Measurements from ENCODE around the gene PARVA.

DNA sequence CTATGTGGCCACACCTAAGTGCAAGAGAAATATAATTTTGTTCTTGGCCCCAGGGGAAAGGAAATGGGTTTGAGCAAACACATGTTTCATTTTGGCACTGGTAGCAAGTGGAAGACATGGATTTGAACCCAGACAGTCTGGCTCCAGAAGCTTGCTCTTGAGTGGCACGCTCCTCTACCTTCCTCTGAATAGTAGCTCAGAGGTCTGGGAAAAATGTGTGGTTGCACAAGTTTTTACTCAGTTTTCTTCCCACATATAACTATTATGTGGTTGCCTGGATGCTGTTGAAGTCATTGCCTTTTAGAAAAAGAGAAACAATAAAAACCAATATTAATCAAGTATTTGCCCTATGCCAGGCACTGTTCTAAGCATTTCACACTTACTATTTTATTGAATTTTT is 16.3 kb downstream of the PARVA start:
- TF ChIP-seq CTCF (IDR thresholded peaks at IDR 0.05), result no peak
- TF ChIP-seq POLR2A (IDR thresholded peaks at IDR 0.05), result no peak
